A172 (cell line): ENCODE results near the gene AP2S1. TPM values are rescaled to one million over a fixed set of nuclear protein-coding genes. Genes with fewer than 3 reads are reported as not detected.
"Not testable (repeated sequence)": the region's sequence is repeated elsewhere in the genome, so short reads cannot be mapped to it uniquely, and the experiment has no call there.

ENCODE experiments used
- DNase-seq: peaks from one replicate; pipeline ENCODE4 v3.0.0-alpha.2; 2015; ENCODE audit warnings: low spot score
- total RNA-seq: library from RNA; depleted of rRNA; stranded (reverse); fragments of >200 nt; shearing (Covaris generic); gene quantifications from 2 replicates; pipeline ENCODE4 v1.2.3, GENCODE V29; 2014

The AP2S1 gene
- total RNA-seq, 1 experiment from 2014 or later: 141 TPM

GRCh38 chr19:46841458-46842083, 9.1 kb downstream of the AP2S1 start:
- peak; percentile 58 for DNase-seq

- peak; percentile 21 for DNase-seq
These were observed 10.1 kb downstream of the AP2S1 start for GRCh38 chr19:46840498-46840942.

DNA sequence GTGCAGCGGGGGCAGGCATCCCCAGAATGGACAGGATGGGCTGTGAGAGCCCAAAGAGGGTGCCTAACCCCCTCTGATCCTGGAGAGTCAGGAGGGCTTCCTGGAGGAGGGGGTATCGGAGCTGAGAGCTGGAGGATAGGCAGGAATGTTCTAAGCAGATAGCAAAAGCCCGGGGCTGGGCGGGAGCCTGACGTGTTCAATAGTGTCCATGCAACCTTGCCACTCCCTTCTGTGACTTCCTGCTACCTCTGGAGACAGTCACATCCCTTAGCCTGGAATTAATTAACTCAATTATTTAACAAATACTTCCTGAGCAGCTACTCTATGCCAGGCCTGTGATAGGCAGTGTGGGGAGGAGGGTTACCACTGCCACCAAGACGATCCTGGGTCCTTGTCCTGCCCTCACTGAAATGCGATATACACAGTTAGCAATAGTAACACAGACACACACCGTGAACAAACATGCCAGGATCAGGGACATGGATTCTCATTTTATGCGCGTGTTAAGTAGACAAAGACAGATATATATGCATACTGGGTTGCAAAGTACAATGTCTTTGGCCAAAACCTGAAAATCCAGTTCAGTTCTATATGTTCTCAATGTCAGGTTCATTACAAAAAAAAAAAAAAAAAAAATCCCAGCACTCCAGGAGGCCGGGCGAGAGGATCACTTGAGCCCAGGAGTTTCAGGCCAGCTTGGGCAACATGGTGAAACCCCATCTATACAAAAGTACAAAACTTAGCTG, 10.7 kb downstream of the AP2S1 start:
- no peak for DNase-seq

DNA sequence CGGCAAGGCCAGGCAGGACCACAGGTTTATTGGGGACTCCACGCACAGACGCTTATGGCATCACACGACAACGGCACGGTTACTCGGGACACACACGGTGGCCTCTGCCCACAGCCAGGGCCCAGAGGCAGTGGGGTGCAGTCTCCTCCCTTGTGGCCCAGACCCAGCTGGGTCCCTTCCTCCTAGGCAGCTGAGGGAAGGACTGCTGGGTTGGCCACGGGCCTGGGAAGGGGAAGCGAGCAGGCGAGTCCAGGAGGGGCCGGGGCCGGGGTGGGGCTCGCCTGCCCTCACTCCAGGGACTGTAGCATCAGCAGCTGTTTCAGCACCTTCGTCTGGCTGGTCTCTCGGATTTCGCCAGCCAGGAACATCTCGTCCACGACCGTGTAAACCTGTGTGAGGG, 12.5 kb downstream of the AP2S1 start:
- DNase-seq: no peak

- no peak for DNase-seq
These were observed 15.7 kb downstream of the AP2S1 start for GRCh38 chr19:46834984-46835383.

- DNase-seq: no peak
These were observed 16.5 kb downstream of the AP2S1 start for GRCh38 chr19:46834121-46834520.

GRCh38 chr19:46830864-46831263, 19.8 kb downstream of the AP2S1 start:
- DNase-seq: no peak

DNA sequence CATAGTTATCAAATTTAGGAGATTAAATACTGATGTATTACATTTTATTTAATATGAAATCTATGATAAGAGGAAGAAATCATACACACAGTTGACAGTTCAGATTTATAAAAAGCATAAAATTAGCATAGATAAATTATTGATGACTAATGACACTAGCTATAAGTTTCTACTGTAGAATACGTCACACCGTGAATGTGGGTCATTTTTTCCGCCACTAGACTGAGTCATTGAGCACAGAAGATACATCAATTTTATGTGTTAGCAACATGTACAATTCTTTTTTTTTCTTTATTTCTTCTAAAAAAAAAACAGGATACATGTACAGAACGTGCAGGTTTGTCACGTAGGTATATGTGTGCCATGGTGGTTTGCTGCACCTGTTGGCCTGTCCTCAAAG, 22.2 kb downstream of the AP2S1 start:
- no peak for DNase-seq

DNA sequence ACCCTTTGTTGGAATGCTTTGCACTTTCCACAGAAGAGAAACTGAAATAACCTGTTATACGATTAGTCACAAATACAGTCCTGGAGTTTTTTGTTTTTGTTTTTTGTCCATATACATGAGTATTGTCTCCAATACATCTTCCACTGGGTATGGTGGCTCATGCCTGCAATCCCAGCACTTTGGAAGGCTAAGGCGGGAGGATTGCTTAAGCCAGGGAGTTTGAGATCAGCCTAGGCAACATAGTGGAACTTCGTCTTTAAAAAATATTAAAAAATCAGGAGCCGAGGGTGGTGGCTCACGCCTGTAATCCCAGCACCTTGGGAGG, 25.0 kb downstream of the AP2S1 start:
- DNase-seq: no peak

DNA sequence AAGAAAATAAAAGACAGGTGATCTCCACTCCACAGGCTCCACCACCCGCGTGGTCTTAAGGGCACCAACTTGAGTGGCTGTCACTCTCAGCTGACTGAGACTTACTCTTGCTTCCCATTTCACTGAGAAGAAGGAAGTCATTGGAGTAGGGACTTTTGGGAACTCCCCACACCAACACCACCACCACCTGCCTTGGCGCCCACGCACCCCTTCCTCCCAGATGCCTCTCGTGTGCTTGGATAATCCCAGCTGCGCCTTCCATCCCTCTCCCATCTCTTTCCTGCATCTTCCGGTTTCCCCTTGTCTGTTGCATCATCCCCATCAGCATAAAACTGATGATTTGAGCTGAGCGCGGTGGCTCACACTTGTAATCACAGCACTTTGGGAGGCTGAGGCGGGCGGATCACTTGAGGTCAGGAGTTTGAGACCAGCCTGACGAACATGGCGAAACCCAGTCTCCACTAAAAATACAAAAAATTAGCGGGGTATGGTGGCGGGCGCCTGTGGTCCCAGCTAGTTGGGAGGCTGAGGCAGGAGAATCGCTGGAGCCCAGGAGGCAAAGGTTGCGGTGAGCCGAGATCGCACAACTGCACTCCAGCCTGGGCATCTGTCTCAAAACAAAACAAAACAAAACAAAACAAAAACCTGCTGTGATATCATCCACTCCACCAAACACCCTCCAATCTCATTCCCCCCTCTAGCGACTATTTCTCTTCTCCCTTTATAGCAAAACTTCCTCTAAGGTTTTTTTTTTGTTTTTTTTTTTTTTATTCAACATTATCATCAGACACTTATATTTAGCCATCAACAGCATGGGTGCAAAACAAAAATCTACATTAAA, 25.5 kb downstream of the AP2S1 start:
- no peak for DNase-seq

- DNase-seq: no peak
These were observed 27.6 kb downstream of the AP2S1 start for GRCh38 chr19:46823049-46823448.

GRCh38 chr19:46822410-46822787, 28.2 kb downstream of the AP2S1 start:
- DNase-seq: not testable (repeated sequence)

DNA sequence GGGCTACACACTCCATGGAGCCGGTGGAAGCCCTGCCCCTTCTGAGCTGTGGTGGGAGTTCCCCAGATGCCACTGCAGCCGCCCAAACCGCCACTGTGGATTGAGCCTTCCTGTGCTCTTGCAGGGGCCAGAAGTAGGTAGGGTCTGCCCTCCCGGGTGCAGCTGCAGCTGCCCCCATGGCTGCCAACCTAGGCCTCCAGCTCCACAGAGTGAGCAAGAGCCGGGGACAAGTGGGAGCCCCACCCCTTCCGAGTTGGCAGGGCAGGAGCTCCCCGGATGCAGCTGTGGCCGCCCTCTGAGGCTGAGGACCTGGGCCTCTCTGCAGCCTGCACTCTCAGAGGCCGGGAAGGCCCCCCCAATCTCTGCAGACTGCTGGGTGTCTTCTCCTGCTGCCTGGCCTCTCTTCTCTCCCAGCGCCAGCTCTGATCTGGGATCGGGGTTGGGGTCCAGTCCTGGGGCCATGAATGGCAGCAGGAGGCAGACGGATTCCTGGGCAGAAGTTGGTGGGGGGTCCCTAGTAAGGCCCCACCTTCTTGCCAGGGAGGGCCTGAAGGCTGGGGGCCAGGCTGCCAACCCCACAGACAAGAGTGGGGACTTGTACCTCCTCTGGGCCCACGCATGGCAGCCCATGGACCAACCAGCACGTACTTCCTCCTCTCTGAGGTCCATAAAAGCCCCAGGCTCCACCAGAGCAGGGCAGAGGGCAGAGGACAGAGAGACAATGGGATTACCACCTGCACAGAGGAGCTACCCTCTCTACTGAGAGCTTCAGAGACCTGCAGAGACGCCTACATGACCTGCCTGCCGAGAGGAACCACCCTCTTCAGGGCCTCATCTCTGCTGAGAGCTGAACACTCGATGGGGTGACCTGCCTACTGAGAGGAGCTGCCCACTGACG, 28.9 kb downstream of the AP2S1 start:
- DNase-seq: no peak

DNA sequence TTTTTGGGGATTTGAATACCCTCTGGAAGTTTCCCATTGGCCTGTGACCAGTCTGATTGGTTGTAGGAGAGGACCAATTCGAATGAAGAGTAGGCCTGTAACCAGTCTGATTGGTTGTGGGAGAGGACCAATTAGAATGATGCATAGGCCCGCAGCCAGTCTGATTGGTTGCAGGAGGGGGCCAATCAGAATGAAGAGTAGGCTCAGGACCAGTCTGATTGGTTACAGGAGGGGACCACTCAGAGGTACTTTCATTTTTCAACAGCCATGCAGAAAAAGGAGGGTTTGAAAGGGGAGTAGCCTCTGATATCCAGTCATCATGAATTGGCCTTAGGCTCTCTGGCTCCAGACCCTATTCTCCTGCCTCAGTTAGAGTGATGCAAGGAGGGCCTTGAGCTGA, 31.8 kb downstream of the AP2S1 start:
- peak; percentile 28 for DNase-seq

GRCh38 chr19:46815833-46816627, 34.6 kb downstream of the AP2S1 start:
- DNase-seq: no peak

GRCh38 chr19:46813839-46814358, 36.7 kb downstream of the AP2S1 start:
- no peak for DNase-seq

DNA sequence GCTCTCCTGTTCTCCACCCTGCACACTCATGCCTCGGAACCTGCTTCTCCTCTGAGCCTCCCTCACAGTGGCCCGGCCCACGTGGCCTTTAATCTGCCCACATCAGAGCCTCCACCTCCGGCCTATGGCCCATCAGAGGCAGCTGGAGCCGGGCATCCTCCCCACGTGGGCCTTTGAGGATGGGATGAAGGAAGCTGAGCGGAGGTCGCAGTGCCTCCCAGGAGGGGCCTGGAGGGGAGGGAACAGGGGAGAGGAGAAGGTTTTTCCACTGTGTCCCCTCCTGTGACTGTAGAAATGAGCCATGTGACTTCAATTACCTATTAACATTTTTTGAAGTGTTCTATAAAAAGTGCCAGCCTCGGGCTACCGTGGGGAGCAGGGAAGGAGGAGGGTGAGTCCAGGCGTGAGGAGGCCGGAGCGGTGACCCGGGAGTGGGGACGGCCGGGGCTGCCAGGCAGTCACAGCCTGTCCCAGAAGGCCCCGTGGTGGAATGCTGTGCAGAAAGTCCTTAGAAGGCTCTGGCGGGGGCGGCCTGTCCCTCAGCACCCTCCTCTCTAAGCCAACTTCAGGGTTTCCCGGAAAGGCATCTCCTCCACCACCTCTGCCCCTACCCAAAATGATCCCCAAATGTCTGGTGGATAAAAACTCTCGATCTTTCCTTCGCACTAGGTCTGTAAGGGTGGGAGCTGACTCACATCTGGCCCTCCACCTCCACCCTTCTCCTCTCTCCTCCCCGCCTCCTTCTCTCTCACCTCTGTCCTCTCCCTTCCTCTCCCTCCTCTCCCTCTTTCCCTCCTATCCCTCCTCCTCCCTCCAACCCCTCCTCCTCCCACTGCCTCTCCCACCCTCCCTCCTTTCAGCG, 37.4 kb downstream of the AP2S1 start:
- DNase-seq: no peak

GRCh38 chr19:46809534-46810272, 40.9 kb downstream of the AP2S1 start:
- no peak for DNase-seq

GRCh38 chr19:46806656-46807055, 44.0 kb downstream of the AP2S1 start:
- no peak for DNase-seq
